ENCODE data around the gene PRPSAP2. TPM values are rescaled to one million over a fixed set of nuclear protein-coding genes. Genes with fewer than 3 reads are reported as not detected.
A peak's percentile ranks its signal among the peaks of the same experiment; 100 is the strongest.
"Not testable (repeated sequence)": the region's sequence is repeated elsewhere in the genome, so short reads cannot be mapped to it uniquely, and the experiment has no call there.

PRPSAP2 gene
- total and polyA plus RNA-seq, 2 donors from 2014 or later, result 30.6 to 32.0 TPM

- FAIRE-seq, result no peak
- H3K27ac ChIP-seq (ENCODE audit: low read depth in 2 of 2, low read length in 2 of 2), result peak overlapping the region in 1 of 2 donors; percentile 42
- intact Hi-C loops (cut with DNase I), result no loop called here
Measured at GRCh38 chr17:18920911-18921441, 63.0 kb downstream of the PRPSAP2 start.

DNA sequence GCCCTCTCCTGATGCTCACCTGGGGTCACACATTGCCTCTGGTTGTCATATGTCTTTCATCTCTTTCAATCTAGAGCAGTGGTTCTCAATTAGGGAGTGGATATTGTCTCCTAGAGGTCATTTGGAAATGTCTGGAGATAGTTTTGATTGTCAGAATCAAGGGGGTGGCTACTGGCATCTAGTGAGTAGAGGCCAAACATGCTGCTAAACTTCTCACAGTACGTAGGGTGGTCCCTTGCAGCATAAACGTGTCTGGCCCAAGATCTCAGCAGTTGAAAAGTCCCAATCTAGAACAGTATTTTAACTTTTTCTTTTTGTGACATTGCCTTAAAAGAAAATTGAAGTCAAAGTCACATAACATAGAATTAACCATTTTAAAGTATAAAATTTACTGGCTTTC is 63.6 kb downstream of the PRPSAP2 start:
- Histone ChIP-seq H3K27ac (ENCODE audit: low read depth in 2 of 2, low read length in 2 of 2) (peak overlapping the region in 1 of 2 donors; percentile 42), H3K4me3 (ENCODE audit: low read length in 3 of 3) (no peak overlapping the region), H3K27me3 (ENCODE audit: control insufficient read depth, insufficient read depth, low read length) (no peaks in the 10 kb centered on the region), H3K9ac (ENCODE audit: low read length in 3 of 3) (no peak overlapping the region), H3K36me3 (ENCODE audit: control insufficient read depth in 2 of 3, insufficient read depth in 3 of 3, low read length in 3 of 3) (peaks cover 4 to 8% (median 5%) of the 10 kb centered on the region in 3 donors), H3K9me3 (ENCODE audit: control insufficient read depth in 2 of 3, insufficient read depth in 1 of 3, low read length in 3 of 3) (no peaks in the 10 kb centered on the region), H3K4me1 (ENCODE audit: control insufficient read depth in 2 of 3, insufficient read depth in 2 of 3, low read depth in 1 of 3, low read length in 3 of 3) (peaks cover 0 to 16% (median 10%) of the 10 kb centered on the region in 3 donors)
- DNase-seq, result no peak
- TF ChIP-seq, protein P1, sequence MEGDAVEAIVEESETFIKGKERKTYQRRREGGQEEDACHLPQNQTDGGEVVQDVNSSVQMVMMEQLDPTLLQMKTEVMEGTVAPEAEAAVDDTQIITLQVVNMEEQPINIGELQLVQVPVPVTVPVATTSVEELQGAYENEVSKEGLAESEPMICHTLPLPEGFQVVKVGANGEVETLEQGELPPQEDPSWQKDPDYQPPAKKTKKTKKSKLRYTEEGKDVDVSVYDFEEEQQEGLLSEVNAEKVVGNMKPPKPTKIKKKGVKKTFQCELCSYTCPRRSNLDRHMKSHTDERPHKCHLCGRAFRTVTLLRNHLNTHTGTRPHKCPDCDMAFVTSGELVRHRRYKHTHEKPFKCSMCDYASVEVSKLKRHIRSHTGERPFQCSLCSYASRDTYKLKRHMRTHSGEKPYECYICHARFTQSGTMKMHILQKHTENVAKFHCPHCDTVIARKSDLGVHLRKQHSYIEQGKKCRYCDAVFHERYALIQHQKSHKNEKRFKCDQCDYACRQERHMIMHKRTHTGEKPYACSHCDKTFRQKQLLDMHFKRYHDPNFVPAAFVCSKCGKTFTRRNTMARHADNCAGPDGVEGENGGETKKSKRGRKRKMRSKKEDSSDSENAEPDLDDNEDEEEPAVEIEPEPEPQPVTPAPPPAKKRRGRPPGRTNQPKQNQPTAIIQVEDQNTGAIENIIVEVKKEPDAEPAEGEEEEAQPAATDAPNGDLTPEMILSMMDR (IDR thresholded peaks at IDR 0.05; ENCODE audit: borderline replicate concordance, extremely low read depth, insufficient read depth), result no peak
- intact Hi-C loops (cut with DNase I), result no loop called here
- no peak for FAIRE-seq

More at GRCh38 chr17:18920911-18921441, 63.0 kb downstream of the PRPSAP2 start:
- peak in 1 of 5 donors; percentile 6 for DNase-seq
- no peaks in the 10 kb centered on the region for H3K9me3 ChIP-seq (ENCODE audit: control insufficient read depth in 2 of 3, insufficient read depth in 1 of 3, low read length in 3 of 3)
- H3K9ac ChIP-seq (ENCODE audit: low read length in 3 of 3), result no peak overlapping the region
- TF ChIP-seq, protein P1 (IDR thresholded peaks at IDR 0.05; ENCODE audit: borderline replicate concordance, extremely low read depth, insufficient read depth), result no peak
- peaks cover 4 to 8% (median 5%) of the 10 kb centered on the region in 3 donors for H3K36me3 ChIP-seq (ENCODE audit: control insufficient read depth in 2 of 3, insufficient read depth in 3 of 3, low read length in 3 of 3)
- no peaks in the 10 kb centered on the region for H3K27me3 ChIP-seq (ENCODE audit: control insufficient read depth, insufficient read depth, low read length)
- H3K4me1 ChIP-seq (ENCODE audit: control insufficient read depth in 2 of 3, insufficient read depth in 2 of 3, low read depth in 1 of 3, low read length in 3 of 3), result peaks cover 0 to 16% (median 10%) of the 10 kb centered on the region in 3 donors
- no peak overlapping the region for H3K4me3 ChIP-seq (ENCODE audit: low read length in 3 of 3)

- Histone ChIP-seq H3K9me3 (ENCODE audit: control insufficient read depth in 2 of 3, insufficient read depth in 1 of 3, low read length in 3 of 3) (no peaks in the 10 kb centered on the region), H3K4me1 (ENCODE audit: control insufficient read depth in 2 of 3, insufficient read depth in 2 of 3, low read depth in 1 of 3, low read length in 3 of 3) (peaks cover 0 to 16% (median 10%) of the 10 kb centered on the region in 3 donors), H3K36me3 (ENCODE audit: control insufficient read depth in 2 of 3, insufficient read depth in 3 of 3, low read length in 3 of 3) (peaks cover 5 to 8% (median 7%) of the 10 kb centered on the region in 3 donors), H3K27me3 (ENCODE audit: control insufficient read depth, insufficient read depth, low read length) (no peaks in the 10 kb centered on the region), H3K4me3 (ENCODE audit: low read length in 3 of 3) (no peak overlapping the region), H3K27ac (ENCODE audit: low read depth in 2 of 2, low read length in 2 of 2) (peak overlapping the region in 1 of 2 donors; percentile 23), H3K9ac (ENCODE audit: low read length in 3 of 3) (no peak overlapping the region)
- DNase-seq, result no peak
- intact Hi-C loops (cut with DNase I), result no loop called here
- FAIRE-seq, result no peak
- TF ChIP-seq, protein P1 (IDR thresholded peaks at IDR 0.05; ENCODE audit: borderline replicate concordance, extremely low read depth, insufficient read depth), result no peak
Measured at GRCh38 chr17:18921912-18922451, 64.1 kb downstream of the PRPSAP2 start.

DNA sequence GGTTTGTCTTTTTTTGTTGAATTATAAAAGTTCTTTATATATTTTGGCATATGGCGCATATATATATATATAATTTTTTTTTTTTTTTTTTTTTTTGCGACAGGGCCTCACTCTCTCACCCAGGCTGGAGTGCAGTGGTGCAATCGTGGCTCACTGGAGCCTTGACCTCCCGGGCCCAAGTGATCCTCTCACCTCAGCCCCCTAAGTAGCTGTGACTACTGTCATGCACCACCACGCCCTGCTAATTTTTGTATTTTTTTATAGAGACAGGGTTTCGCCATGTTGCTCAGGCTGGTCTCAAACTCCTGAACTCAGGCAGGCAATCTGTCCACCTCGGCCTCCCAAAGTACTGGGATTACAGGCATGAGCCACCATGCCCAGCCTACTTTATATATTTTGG is 64.7 kb downstream of the PRPSAP2 start:
- H3K4me3 ChIP-seq (ENCODE audit: low read length in 3 of 3); DNase-seq; FAIRE-seq; H3K27ac ChIP-seq (ENCODE audit: low read depth in 2 of 2, low read length in 2 of 2); H3K9me3 ChIP-seq (ENCODE audit: control insufficient read depth in 2 of 3, insufficient read depth in 1 of 3, low read length in 3 of 3); H3K9ac ChIP-seq (ENCODE audit: low read length in 3 of 3); intact Hi-C loops (cut with DNase I); H3K27me3 ChIP-seq (ENCODE audit: control insufficient read depth, insufficient read depth, low read length): not testable (repeated sequence)
- H3K4me1 ChIP-seq (ENCODE audit: control insufficient read depth in 2 of 3, insufficient read depth in 2 of 3, low read depth in 1 of 3, low read length in 3 of 3), result peaks cover 0 to 16% (median 10%) of the 10 kb centered on the region in 3 donors
- peaks cover 7 to 11% (median 8%) of the 10 kb centered on the region in 3 donors for H3K36me3 ChIP-seq (ENCODE audit: control insufficient read depth in 2 of 3, insufficient read depth in 3 of 3, low read length in 3 of 3)
